ENCODE data around the gene AKAP6. TPM values are rescaled to one million over a fixed set of nuclear protein-coding genes. Genes with fewer than 3 reads are reported as not detected.

AKAP6 gene
- total and polyA plus RNA-seq, 10 of the 15 experiments (the other 5 are each of a cell fraction or from before 2014, with no cell fraction given): 0.35 to 5.9 (median 2.2) TPM

DNA sequence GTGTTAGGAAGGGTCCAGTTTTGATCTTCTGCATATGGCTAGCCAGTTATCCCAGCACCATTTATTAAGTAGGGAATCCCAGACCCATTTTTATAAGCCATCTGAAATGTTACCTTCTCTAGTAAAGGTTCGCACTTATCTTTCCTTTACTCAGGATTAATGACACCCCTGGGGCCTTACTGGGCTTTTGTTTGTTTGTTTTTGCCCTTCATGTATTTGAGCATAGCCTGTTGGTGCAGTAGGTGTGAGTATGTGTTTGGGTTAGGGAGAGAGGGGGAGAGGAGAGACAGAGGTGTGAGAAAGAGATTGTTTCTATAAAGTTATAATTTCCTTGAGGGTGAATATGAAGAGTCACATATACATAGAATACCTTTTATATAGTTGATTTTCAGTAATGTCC is 96.9 kb downstream of the AKAP6 start:
- Histone ChIP-seq H3K27ac (ENCODE audit: control insufficient read depth, insufficient read depth) (no peak overlapping the region), H3K4me2 (ENCODE audit: control insufficient read depth, insufficient read depth) (no peak overlapping the region), H3K4me1 (ENCODE audit: control insufficient read depth, insufficient read depth, low read length) (no peaks in the 10 kb centered on the region), H4K20me1 (ENCODE audit: control insufficient read depth, insufficient read depth) (no peaks in the 10 kb centered on the region), H2AFZ (ENCODE audit: control insufficient read depth, low read depth, low read length) (no peak overlapping the region), H3K9me3 (replicated peaks; ENCODE audit: control insufficient read depth, insufficient read depth, low read length) (no peaks in the 10 kb centered on the region), H3K4me3 (no peak overlapping the region), H3K79me2 (ENCODE audit: control insufficient read depth, insufficient read depth, low read length) (no peaks in the 10 kb centered on the region), H3K36me3 (ENCODE audit: control insufficient read depth in 2 of 2, insufficient read depth in 2 of 2, low read length in 1 of 2) (no peaks in the 10 kb centered on the region), H3K9ac (ENCODE audit: control insufficient read depth, insufficient read depth, low read length) (no peak overlapping the region), H3K27me3 (replicated peaks in 1 of 2; ENCODE audit: control insufficient read depth in 2 of 2, insufficient read depth in 2 of 2, low read length in 1 of 2) (no peaks in the 10 kb centered on the region)
- no TSS peak for BruUV-seq (replicated peaks)
- TF ChIP-seq TCF3 (IDR thresholded peaks at IDR 0.05; ENCODE audit: borderline replicate concordance, insufficient read depth, low read depth, low read length) (no peak), RAD21 (IDR thresholded peaks at IDR 0.05; ENCODE audit: insufficient read depth, low read depth, low read length) (no peak), USF2 (IDR thresholded peaks at IDR 0.05; ENCODE audit: borderline replicate concordance, low read depth, low read length) (no peak), ZSCAN29 (IDR thresholded peaks at IDR 0.05) (no peak), ZNF592 (IDR thresholded peaks at IDR 0.05) (no peak), BACH1 (IDR thresholded peaks at IDR 0.05; ENCODE audit: borderline replicate concordance) (no peak), SRF (IDR thresholded peaks at IDR 0.05; ENCODE audit: low read depth in 2 of 2, low read length in 2 of 2) (no peak), STAT1 (conservative IDR thresholded peaks at IDR 0.05) (no peak), MTA2 (IDR thresholded peaks at IDR 0.05; ENCODE audit: low read depth) (no peak), RCOR1 (conservative IDR thresholded peaks at IDR 0.05; ENCODE audit: low read depth, low read length) (no peak), REST (IDR thresholded peaks at IDR 0.05; ENCODE audit: low read depth, low read length) (no peak), ZBED1 (IDR thresholded peaks at IDR 0.05; ENCODE audit: borderline replicate concordance) (no peak), TARDBP (IDR thresholded peaks at IDR 0.05; ENCODE audit: borderline replicate concordance) (no peak)
- DNase-seq (ENCODE audit: low read depth, low spot score): no peak
- RAD21 ChIA-PET (ENCODE audit: unreplicated experiment): no interaction called here
- intact Hi-C loops (cut with micrococcal nuclease; ENCODE audit: unreplicated experiment) (no loop called here), in situ Hi-C loops (cut with MboI) (no loop called here)
- CTCF ChIA-PET: no interaction called here
- SMC1A ChIA-PET (ENCODE audit: uncharacterized antibody, unreplicated experiment): no interaction called here
- POLR2A ChIA-PET: no interaction called here
- WGBS (ENCODE audit: insufficient coverage, insufficient replicate concordance, low lambda C conversion rate, missing lambda C conversion rate): 56% methylated on average over 1 of the region's 1 CpG
- ATAC-seq: no peak
- no peak for FAIRE-seq
